ENCODE results near the gene PYGL.
A peak's percentile ranks its signal among the peaks of the same experiment; 100 is the strongest.
"Not testable (repeated sequence)": the region's sequence is repeated elsewhere in the genome, so short reads cannot be mapped to it uniquely, and the experiment has no call there.

Gene PYGL

GRCh38 chr14:50943943-50944646 lies at the start of gene PYGL:
Gene PYGL, minus strand, starts transcription at chr14:50944483. Its CDS starts 80 bp downstream, at chr14:50944403.
- peak; percentile 50 for DNase-seq

GRCh38 chr14:50985859-50986331 lies 41.6 kb upstream of the PYGL start:
- DNase-seq: no peak

GRCh38 chr14:50985124-50985858 lies 41.0 kb upstream of the PYGL start:
- no peak for DNase-seq

- DNase-seq: no peak
Observed at GRCh38 chr14:50984036-50984710, 39.9 kb upstream of the PYGL start.

GRCh38 chr14:50979941-50980850 lies 35.9 kb upstream of the PYGL start:
- DNase-seq: no peak

- no peak for DNase-seq
Observed at GRCh38 chr14:50978888-50979287, 34.6 kb upstream of the PYGL start.

- no peak for DNase-seq
Observed at GRCh38 chr14:50978529-50978871, 34.2 kb upstream of the PYGL start.

- no peak for DNase-seq
Observed at GRCh38 chr14:50977863-50978528, 33.7 kb upstream of the PYGL start.

- DNase-seq: no peak
Observed at GRCh38 chr14:50974118-50974517, 29.8 kb upstream of the PYGL start.

- no peak for DNase-seq
Observed at GRCh38 chr14:50972734-50973133, 28.5 kb upstream of the PYGL start.

- no peak for DNase-seq
Observed at GRCh38 chr14:50970886-50971781, 26.9 kb upstream of the PYGL start.

- DNase-seq: no peak
Observed at GRCh38 chr14:50967790-50968189, 23.5 kb upstream of the PYGL start.

- DNase-seq: no peak
Observed at GRCh38 chr14:50967103-50967502, 22.8 kb upstream of the PYGL start.

GRCh38 chr14:50964683-50965390 lies 20.6 kb upstream of the PYGL start:
- DNase-seq: no peak

GRCh38 chr14:50963919-50964318 lies 19.6 kb upstream of the PYGL start:
- DNase-seq: no peak

GRCh38 chr14:50961605-50962221 lies 17.4 kb upstream of the PYGL start:
- DNase-seq: no peak

- no peak for DNase-seq
Observed at GRCh38 chr14:50957296-50957695, 13.0 kb upstream of the PYGL start.

GRCh38 chr14:50956421-50956820 lies 12.1 kb upstream of the PYGL start:
- not testable (repeated sequence) for DNase-seq

GRCh38 chr14:50955373-50956043 lies 11.2 kb upstream of the PYGL start:
- DNase-seq: peak; percentile 67
